Measurements from ENCODE around the gene OSBPL8.

The OSBPL8 gene

DNA sequence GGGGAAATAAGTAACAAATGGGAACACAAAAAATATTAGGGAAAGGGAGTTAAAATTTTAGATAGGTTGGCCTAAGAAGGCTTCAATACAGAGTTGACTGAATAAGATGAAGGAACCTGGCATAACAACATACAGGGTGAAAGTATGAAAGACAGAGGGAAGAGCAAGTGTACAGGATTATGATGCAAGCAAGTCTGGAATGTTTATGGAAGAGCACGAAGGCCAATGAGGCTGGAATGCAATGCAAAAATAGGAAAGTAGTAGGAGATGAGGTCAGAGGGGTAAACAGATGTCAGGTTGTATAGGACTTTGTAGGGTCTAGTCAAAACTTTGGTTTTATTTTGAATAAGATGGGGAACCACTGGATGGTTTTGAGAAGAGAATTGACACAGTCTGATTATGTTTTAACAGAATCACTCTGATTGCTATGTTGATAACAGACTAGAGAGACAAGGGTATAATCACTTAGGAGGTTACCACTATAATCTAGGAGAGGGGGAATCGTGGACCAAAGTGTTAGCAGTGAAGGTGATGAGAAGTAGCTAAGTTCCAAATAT lies 96.8 kb downstream of the OSBPL8 start:
- DNase-seq: peak; percentile 59

DNA sequence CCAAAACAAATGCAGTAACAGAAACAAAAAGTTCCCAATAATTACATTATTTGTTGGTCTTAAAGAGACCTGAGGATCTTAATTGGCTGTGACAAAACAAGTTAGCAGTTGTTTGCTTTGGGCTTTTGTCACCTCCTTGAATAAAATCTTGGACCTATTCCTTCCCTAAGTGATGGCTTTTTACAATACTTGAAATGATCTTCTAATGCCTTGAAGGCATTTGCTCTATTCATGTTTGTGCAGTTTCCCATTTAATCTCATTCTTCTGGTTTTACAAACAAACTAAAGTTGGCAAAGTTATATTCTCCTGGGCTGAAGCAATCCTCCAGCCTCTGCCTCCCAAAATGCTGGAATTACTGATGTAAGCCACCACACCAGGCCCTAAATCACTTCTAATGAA lies 98.8 kb downstream of the OSBPL8 start:
- no peak for DNase-seq

DNA sequence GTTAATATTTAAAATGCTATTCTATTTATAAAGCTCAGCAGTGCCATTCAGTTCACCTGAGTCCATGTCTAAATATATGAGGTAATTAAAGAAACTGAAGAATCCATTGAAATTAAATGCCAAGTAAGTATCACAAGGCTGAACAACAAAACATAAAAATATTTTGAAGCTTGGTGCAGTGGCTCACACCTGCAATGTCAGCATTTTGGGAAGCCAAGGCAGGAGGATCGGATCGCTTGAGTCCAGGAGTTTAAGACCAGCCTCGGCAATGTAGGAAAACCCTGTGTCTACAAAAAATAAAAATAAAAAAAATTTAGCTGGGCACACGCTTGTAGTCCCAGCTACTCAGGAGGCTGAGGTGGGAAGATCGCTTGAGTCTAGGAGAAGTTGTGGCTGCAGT lies 101.8 kb downstream of the OSBPL8 start:
- DNase-seq: no peak

DNA sequence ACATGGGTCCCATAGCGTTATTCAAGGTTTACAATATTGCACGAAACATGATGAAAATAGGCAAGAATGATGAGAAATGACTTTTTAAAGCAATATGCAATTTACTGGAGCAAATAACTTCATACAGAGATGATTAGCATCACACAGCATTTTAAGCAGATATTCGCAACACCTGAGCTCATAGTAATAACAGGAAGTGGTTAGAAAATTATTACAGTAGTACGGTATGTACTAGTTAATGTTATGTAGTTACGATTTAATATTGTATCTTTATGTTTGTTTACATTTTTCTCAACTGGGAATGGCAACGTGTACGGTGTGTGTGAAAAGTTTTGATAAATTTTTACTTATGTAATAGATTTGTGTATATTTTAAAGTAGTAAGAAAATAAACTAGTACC lies 102.6 kb downstream of the OSBPL8 start:
- no peak for DNase-seq

DNA sequence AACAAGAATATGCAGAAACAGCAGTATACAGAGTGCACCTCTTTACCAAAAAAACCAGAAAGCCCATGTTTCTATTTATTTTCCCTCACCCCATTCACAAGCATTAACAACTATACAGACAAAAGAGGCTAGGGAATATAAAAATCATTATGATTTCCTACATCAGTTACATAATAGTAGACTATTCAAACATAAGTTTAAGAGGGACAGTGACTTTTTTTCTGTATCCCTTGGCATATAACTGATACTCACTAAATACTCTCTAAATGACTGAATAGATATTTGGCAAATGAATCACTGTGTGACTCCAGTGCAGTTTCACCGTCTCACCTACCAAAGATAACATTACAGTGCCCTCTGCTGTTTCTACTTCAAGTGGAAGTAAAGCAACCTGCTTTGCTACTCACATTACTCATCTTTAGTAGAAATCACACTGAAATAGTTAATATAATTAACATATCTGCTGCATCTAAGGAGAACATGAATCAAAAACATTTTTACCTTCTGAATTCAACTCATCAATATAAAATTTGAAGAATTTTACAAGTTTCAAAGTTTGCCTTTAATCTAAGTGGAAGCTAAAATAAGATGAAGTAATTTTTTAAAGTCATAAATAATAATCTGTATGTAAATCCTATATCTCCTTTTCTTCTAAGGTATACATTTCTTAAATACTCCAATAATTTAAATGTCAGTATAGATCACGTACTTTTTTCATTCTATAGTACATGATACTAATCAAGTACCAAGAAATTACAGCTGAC lies 103.8 kb downstream of the OSBPL8 start:
- DNase-seq: peak; percentile 90

DNA sequence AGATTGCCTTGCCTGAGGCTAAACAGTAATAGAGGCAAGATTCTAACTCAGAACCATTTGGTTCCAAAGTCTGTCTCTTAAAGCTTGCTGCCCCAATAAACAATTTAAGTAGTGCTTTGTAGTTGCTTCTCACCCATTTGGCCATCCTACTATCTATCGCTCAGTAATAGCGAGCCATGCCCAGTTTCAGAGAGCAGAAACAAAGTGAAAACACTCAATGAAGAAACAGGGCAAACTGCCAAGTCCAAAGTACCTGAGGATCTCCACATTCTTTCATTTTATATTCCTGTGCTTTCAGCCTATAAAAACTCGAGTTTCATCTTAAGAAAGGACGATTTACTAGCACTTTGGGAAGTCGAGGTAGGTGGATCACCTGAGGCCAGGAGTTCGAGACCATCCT lies 108.0 kb downstream of the OSBPL8 start:
- DNase-seq: no peak

DNA sequence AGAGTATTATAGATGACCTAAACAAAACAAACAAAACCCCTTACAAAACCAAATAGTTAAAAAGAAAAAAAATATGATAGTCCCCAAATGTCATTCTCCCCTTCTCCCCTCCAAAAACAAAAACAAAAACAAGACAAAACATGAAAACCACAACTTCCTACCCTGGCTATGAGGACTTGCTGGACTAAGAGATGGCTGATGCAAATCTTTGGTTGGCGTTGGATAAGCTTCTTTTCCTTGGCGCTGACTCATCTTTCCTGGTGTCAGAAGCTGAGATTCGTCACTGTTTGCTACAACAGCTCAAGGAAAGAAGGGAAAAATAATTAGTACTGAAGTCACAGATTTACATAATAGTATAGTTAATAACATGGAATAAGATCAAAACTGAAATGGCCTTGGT lies 108.9 kb downstream of the OSBPL8 start:
- peak; percentile 85 for DNase-seq

DNA sequence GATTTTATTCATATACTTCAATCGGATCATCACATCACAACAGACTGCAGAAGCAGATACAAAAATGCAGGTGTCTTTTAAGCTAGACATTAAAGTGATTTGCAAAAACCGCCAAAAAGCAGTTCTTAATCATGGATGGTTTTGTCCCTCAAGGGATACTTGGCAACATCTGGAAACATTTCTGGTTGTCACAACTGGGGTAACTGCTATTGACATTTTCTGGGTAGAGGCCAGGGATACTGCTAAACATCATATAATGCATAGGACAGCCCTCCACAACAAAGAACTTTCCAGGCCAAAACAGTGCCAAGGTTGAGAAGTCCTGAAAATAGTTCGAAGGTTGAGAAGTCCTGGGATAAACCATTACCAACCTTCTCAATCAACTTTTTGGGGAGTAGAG lies 109.6 kb downstream of the OSBPL8 start:
- peak; percentile 29 for DNase-seq

DNA sequence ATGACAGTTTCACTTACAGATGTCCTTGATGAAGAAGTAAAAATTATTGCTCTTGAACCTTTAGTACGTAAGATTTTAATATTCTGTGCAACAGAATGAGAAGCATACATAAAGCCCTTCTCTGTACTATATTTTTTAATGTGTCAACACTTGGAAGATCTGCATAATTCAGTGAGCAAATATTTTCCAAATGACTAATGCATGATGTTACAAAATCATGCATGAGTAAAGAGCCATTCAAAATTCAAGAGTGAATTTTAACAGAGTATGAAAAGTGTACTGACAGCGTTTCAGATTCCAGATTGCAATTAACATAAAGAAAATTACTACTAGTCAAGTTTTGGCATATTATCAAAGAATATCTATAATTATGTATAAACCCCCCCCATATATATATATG lies 110.0 kb downstream of the OSBPL8 start:
- peak; percentile 69 for DNase-seq

DNA sequence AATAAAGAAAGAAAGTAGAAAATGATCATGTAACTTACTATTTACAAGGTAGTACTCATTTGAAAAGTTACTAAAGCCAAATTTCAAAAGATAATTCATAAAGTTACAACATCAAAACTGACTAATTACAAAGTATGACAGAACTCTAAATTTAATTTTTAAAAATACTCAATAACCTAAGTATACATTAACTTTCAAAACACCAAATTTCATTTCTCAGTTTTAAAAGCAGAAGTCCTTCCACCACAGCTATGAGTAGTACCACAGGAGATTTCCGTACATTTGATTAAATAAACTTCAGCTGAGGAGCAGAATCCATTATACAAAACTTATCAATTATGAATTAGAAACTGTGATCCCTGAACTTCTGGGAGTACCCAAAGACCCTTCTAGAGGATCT lies 110.6 kb downstream of the OSBPL8 start:
- DNase-seq: no peak

DNA sequence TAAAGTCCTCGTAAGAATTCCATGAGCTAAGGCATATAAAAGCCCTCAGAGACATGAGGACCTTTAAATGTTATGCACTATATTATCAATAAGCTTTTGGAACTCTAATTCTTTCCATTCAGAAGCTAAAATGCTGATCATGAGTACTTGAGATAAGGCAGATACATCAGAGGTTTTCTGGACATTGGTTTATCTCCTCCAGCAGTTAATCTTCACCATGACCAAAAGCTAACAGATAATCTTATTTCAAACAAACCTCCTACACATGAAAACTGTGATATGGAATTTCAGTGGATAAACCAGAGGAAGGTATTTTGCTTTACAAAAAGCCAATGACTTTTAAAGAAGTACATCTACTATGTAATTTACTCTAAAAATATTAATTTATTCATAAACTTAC lies 113.5 kb downstream of the OSBPL8 start:
- DNase-seq: no peak

DNA sequence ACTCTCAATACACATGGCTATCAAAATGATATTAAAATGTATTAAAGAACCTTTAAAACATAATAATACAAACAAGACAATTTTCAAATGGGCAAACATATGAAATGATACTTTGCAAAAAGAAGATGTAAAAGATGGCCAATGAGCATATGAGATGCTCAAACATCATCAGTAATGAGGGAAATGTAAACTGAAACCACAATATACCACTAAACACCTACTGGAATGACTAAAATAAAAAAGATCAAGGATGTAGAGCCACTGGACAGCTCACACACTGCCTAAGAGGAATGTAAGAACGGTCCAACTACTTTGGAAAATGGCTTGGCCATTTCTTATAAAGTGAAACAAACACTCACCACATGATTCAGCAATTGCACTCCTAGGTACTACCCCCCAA lies 114.1 kb downstream of the OSBPL8 start:
- DNase-seq: no peak

DNA sequence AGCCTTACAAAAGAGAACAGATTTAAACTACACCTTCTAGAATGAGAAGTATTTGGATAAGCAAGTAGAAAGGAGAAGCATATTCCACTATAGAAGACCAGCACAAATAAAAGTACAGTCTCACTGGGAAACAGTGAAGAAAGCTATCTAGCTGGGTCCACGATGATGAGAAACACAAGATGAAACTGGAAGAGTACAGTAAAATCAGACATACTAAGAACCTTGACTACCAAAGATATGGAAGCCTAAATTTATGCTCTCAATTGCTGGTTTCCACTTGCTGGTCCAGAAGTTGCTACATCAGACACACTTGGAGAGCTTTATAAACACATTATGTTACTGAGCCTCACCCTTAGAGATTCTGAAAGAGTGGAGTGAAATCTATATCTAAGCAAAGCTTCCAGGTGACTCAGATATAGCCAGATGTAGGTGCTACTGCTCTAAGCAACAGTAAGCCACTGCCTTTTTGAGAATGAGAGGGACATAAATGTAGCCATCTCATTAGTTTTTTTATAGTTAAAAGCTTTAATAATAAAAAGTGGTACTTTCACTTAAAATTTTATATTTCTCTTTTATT lies 115.1 kb downstream of the OSBPL8 start:
- DNase-seq: no peak

DNA sequence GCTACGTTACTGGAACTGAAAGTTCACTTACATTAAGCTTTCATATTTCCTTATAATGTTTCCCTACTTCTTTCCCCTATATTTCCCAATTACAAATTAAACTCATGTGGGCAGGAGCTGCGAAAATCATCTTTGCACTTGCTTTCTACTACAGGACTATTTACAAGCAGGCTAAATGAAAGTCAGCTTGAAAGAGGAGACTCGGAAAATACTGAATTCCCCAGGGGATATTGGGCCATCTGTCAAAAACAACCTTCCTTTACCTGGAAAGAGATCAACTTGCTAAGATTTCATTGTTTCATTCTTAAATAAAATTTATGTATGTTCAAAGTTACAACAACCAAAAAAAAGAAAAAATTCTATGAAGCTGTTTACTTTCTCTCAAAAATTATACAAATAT lies 118.6 kb downstream of the OSBPL8 start:
- no peak for DNase-seq

DNA sequence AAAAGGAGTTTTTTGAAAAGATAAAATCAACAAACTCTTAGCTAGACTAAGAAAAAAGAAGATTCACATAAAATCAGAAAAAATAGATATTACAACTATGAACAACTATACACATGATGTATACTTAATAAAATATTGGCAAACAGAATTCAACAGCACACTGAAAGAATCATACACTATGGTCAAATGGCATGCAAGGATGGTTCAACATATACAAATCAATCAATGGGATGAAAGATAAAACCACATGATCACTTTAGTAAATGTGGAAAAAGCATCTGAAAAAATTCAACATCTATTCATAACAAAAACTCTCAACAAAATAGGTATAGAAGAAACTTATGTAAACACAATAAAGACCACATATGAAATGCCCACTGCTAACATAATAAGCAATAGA lies 126.8 kb downstream of the OSBPL8 start:
- no peak for DNase-seq

DNA sequence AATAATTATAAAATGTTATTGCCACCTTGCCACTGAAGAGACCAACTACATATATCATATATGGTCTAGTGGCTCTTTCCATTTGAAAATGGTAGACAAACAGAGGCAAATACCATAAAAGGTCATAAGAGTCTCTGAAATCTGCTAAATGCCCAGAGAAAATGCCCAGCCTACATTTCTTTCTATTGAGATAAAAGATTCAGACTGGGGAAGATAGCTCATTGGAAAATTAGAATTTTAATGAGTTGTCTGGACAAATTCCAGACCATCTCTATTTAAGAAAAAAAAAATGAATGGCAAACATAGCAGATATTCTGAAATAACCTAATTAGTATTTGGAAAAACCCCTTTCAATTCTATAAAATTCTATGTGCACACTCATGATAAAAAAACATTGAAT lies 131.5 kb downstream of the OSBPL8 start:
- no peak for DNase-seq

DNA sequence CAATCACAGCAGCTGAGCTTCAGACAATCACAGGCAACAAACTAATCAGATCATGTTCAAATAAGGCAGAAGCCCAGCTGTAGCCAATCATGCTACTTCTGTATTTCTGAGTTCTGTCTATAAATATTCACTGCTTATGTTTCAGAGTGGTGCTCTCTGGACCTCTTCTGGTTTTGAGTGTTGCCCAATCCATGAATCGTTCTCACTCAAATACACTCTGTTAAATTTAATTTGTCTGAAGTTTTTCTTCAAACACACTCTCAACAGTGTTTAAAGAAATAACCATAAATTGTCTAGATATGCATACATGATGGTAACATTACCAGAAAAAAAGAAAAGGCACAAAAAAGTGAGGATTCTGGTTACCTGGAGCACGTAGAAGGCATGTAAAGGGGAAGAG lies 133.4 kb downstream of the OSBPL8 start:
- no peak for DNase-seq

DNA sequence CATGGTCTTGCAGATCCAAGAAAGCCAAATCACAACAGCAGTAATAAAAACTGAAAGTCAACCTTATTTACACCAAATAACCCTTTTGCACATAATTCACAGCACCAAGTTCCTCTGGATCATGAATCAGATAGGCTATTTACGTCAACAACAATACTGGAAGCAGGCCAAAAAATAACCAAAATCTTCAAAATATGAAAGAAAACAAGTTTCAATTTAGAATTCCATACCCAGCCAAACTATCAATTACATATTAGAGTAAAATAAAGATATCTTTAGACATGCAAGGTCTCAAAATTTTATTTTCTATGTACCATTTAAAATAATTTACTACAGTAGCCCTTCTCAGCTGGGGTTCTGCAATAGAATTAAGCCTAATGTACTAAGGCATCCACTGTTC lies 134.6 kb downstream of the OSBPL8 start:
- no peak for DNase-seq

DNA sequence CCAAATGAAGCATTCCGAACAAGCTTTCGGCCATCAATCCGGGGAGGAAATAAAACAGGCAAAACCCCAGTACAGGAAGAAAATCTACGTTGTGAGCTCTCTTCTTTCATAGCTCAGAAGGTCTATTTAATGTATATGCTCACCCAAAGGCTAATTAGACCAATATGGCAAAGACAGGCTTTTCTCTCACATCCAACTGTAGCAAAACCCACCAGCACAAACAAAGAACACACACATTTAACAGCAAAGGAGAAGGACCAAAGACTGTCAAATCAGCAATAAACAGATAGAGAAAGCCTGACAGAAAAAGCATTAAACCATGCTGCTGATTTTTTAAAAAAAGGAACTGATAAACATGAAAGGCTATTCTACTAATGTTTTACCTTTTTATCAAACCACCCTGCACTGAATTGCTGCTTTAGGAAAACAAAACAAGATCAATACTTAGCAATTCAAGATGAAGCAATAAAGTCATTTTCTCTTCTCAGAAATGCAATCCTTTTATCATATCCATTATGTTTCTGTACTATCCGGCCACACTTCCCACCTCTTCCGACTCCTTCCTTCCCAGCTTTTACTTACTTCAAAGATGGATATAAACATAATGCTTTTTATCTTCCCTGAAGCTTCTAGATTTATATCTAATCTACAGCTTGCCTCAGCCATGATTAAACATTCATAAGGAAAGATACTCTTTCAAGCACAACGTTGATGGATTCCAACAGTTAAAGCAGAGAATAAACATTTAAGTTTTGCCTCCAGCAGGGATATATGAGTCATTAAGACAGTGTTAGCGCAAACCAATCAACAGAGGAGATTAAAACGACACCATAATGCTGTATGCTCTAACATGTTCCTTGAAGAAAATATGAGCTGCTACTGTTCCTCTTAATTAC lies 136.8 kb downstream of the OSBPL8 start:
- DNase-seq: peak; percentile 52

DNA sequence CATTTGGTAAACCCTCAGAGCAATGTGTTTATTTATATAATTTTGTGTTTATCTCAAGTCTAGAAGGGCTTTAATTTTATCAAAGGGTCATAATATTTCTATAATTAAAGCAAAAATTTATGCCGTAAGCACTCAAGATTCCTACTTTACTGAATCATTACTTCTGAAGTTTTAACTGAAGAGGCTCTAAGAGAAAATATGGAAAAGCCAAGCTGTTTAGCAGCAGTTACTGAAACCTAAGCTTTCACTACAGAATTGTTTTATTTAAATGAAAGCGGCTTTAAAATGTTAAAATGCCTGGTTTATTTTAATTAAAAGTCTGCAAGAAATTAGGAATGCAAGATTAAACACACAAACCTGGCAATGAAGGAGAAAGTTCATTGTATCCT lies 137.4 kb downstream of the OSBPL8 start:
- no peak for DNase-seq

DNA sequence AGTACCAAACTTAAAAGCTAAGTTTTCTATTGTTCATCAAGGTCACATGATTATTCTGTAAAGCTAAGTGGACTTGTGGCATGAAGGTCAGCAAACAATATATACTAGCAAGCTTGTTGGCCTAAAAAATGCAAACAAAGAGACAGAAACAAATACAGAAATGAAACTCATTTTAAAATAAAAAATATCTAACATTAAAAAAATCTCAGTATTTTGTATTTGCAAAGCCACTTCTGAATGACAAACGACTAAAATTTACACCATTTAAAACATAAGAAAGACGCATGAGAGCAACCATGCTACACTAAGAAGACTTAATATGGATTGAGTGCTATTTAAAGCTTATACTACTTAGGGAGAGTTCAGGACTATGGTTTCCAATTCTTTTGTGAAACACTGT lies 138.5 kb downstream of the OSBPL8 start:
- no peak for DNase-seq

DNA sequence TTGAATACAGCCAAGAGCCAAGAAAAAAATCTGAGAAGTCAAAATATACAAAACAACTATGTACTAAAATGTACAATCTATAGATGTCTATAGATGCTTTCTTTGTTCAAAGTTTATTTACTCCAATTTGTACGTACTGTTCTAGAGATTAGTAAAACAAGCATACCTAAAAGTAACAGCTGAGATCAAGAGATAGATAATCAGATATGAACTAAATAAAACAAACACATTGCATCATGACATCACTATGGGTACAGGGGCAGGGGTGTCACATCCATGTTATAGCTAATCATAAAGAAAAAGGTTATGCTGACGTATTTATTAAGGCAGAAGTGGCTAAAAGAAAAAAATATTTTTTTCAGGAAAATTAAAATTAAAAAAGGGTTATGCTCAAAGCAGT lies 139.3 kb downstream of the OSBPL8 start:
- no peak for DNase-seq

DNA sequence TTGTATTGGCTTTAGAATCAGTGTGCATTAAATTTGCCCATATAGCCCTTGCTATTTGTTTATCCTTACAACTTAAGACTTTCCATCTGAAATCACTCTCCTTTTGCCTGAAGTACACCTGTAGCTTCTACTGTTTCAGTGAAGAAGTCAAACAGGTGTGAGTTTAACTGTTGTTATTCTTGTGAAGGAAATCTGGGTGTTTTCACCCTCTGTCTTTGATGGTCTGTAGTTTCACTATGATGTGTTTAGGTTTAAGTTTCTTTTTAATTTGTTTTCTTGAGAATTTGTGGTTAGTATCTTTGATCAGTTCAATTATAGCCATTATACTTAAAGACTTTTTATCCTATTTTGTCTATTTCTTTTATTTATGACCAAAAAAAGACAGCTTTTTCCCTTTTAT lies 142.5 kb downstream of the OSBPL8 start:
- DNase-seq: no peak
